AG04450 (cell line): ENCODE data around the gene PSMD12. TPM values are rescaled to one million over a fixed set of nuclear protein-coding genes. Genes with fewer than 3 reads are reported as not detected.
A peak's percentile ranks its signal among the peaks of the same experiment; 100 is the strongest.

Experiments used
- CTCF ChIA-PET: fragments of 300-600, 350-600 bp; formaldehyde crosslinking; extraction: SDS; loops from one replicate; lab custom pipeline; 2022; ENCODE audit warnings: antibody characterized with exemption, inconsistent platforms; lab: Charles Lee
- POLR2A ChIA-PET: fragments of 350-600 bp; formaldehyde crosslinking; extraction: SDS; loops from one replicate; lab custom pipeline; 2021; ENCODE audit warnings: antibody characterized with exemption, inconsistent platforms; lab: Yijun Ruan, JAX
- DNase-seq: peaks from one replicate; pipeline ENCODE4 v3.0.0-alpha.2; 2011; ENCODE audit warnings: low read depth, low spot score
- H3K27ac ChIP-seq: one replicate; pipeline ENCODE4 v1.5.1; 2012; ENCODE audit warnings: low read depth, low read length, control low read depth
- H3K27me3 ChIP-seq: one replicate; pipeline ENCODE4 v1.6.0; 2012; ENCODE audit warnings: low read length; ENCODE audit not compliant: control insufficient read depth, insufficient read depth
- H3K4me3 ChIP-seq: 2 replicates; pipeline ENCODE4 v1.5.1; 2011; ENCODE audit warnings: mild to moderate bottlenecking, low read depth, low read length, control low read depth
- H3K9me3 ChIP-seq: 2 replicates; pipeline ENCODE4 v1.5.1; 2012; ENCODE audit warnings: low read length; ENCODE audit not compliant: control insufficient read depth, insufficient read depth
- polyA plus RNA-seq: library from polyadenylated mRNA; depleted of rRNA; stranded (reverse); fragments of >200 nt; gene quantifications from 2 replicates; pipeline ENCODE4 v1.2.3, GENCODE V29; 2011; rRNA removed
- small RNA-seq: library from RNA; depleted of rRNA; stranded (forward); fragments of <200 nt; gene quantifications from one replicate; pipeline ENCODE3, GENCODE V24; 2012; ENCODE audit warnings: low read depth; ENCODE audit not compliant: insufficient read length
- TF ChIP-seq, protein P1 (sequence below): IDR thresholded peaks from 2 replicates; pipeline ENCODE4 v1.5.1; 2011; ENCODE audit warnings: low read depth, low read length, control low read depth, inconsistent platforms

Gene PSMD12
- polyA plus RNA-seq, 1 experiment: 42.1 TPM

- Histone ChIP-seq H3K9me3 (no peaks in the 10 kb centered on the region; the same call in 1 of the 2 replicates), H3K27me3 (no peaks in the 10 kb centered on the region), H3K4me3 (no peak overlapping the region), H3K27ac (no peak overlapping the region)
- TF ChIP-seq, protein P1, sequence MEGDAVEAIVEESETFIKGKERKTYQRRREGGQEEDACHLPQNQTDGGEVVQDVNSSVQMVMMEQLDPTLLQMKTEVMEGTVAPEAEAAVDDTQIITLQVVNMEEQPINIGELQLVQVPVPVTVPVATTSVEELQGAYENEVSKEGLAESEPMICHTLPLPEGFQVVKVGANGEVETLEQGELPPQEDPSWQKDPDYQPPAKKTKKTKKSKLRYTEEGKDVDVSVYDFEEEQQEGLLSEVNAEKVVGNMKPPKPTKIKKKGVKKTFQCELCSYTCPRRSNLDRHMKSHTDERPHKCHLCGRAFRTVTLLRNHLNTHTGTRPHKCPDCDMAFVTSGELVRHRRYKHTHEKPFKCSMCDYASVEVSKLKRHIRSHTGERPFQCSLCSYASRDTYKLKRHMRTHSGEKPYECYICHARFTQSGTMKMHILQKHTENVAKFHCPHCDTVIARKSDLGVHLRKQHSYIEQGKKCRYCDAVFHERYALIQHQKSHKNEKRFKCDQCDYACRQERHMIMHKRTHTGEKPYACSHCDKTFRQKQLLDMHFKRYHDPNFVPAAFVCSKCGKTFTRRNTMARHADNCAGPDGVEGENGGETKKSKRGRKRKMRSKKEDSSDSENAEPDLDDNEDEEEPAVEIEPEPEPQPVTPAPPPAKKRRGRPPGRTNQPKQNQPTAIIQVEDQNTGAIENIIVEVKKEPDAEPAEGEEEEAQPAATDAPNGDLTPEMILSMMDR: no peak
- POLR2A ChIA-PET: no interaction called here
- CTCF ChIA-PET: no interaction called here
- DNase-seq: no peak
Observed at GRCh38 chr17:67290244-67290643, 76.1 kb downstream of the PSMD12 start.

- ChIA-PET POLR2A (interaction anchor here (0.7 kb wide), 2 partner anchors 25 to 31 kb away, joined by 4 to 6 read pairs; no protein-coding TSS in a partner anchor), CTCF (interaction anchor here (0.7 kb wide), 2 partner anchors 12 to 439 kb away, joined by 4 to 7 read pairs; no protein-coding TSS in a partner anchor)
- Histone ChIP-seq H3K27ac (no peak overlapping the region), H3K27me3 (no peaks in the 10 kb centered on the region), H3K4me3 (no peak overlapping the region; the same call in 1 of the 2 replicates), H3K9me3 (no peaks in the 10 kb centered on the region; the same call in 1 of the 2 replicates)
- DNase-seq: peak; percentile 8
- TF ChIP-seq, protein P1: no peak
Observed at GRCh38 chr17:67289181-67289876, 77.0 kb downstream of the PSMD12 start.

Small RNAs within 50 kb of the gene (small RNA-seq; reads per million reads assigned to genes)
- gene RF00019: not detected

Other genes starting within 250 kb of the PSMD12 start
- gene HELZ, start 121.4 kb downstream of the PSMD12 start, polyA plus RNA-seq: 23.2 and 28.2 TPM in 2 replicates
- gene PITPNC1, start 10.7 kb upstream of the PSMD12 start, polyA plus RNA-seq: 7.5 and 9.1 TPM in 2 replicates